Skin epidermis (tissue), 12 donors: ENCODE data around the gene BRD7.

Experiments used
- H3K27ac ChIP-seq, 21 experiments: fragments of 200-600 bp; sonication (generic) in 11 of 21; one replicate each; pipeline ENCODE4 v1.5.0; 2020; ENCODE audit warnings: mild to moderate bottlenecking in 3 of 21, inconsistent platforms in 2 of 21, moderate library complexity in 2 of 21
- H3K4me3 ChIP-seq, 7 experiments: fragments of 200-600 bp; sonication (generic) in 2 of 7; one replicate each; pipeline ENCODE4 v1.5.0; 2020; ENCODE audit warnings: inconsistent platforms in 2 of 7, mild to moderate bottlenecking in 2 of 7, moderate library complexity in 1 of 7

Gene BRD7

DNA sequence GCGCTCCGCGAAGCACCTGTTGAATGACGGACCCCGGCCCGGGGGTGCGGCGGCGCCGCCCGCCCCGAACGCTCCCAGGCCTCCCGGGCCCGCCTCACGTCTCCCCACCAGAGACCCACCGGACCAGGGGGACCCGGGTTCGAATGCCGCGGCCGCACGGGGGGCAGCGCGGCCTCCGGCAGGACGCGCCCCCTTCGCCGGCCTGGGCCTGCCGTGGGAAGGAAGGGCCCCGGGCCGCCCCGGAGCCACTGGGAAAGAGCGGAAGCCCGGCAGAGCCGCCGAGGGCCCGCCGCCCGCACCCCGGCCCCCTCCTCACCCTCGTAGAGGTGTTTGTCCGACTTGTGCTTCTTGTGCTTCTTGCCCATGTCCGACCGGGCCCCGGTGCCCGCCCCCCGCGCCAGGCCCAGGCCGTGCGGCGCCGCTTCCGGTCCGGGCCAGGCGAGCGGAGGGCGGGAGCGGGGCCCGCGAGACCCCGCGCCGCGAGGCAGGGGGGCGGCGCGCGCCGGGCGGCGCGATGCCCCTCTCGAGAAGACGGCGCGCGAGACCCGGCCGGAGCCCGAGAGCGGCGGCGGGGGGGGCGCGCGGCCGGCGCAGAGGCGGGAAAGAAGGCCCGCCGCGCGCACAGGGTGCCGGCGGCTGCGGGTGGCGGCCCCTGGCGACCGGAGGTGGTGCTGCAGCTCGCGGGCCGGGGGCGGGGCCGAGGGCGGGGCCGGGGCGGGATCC, at the start of gene BRD7:
TSS of gene BRD7 (minus strand) at position 579 of the 723 bp plus-strand sequence. CDS start at position 365, 214 bp downstream.
- peak within 1 kb of the TSS; percentile 73 to 99 (median 93) for H3K27ac ChIP-seq
- peak within 1 kb of the TSS; percentile 94 to 100 (median 98) for H3K4me3 ChIP-seq

DNA sequence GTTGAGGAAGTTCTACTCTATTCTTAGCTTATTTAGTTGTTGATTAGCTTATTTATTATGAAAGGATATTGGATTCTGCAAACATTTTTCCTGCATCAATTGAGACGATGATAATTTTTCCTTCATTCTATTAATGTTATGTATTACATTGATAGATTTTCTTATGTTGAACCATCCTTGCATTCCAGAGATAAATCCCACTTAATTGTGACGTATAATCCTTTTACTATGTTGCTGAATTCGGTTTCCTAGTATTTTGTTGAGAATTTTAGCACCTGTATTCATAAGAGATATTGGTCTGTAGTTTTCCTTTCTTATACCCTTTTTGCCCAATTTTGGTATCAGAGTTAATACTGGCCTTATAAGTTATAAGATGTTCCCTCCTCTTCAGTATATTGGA, 47.6 kb upstream of the BRD7 start:
- Histone ChIP-seq H3K4me3 (no peak overlapping the region), H3K27ac (no peak overlapping the region)

GRCh38 chr16:50414152-50414551, 45.4 kb upstream of the BRD7 start:
- Histone ChIP-seq H3K4me3 (no peak overlapping the region), H3K27ac (no peak overlapping the region)

GRCh38 chr16:50411034-50411433, 42.2 kb upstream of the BRD7 start:
- Histone ChIP-seq H3K4me3 (no peak overlapping the region), H3K27ac (no peak overlapping the region)

GRCh38 chr16:50408001-50408561, 39.3 kb upstream of the BRD7 start:
- Histone ChIP-seq H3K27ac (no peak overlapping the region), H3K4me3 (no peak overlapping the region)

- H3K4me3 ChIP-seq, result no peak overlapping the region
Measured at GRCh38 chr16:50407351-50407750, 38.6 kb upstream of the BRD7 start.

GRCh38 chr16:50403491-50403890, 34.7 kb upstream of the BRD7 start:
- Histone ChIP-seq H3K27ac (no peak overlapping the region), H3K4me3 (no peak overlapping the region)

More at GRCh38 chr16:50407351-50407750, 38.6 kb upstream of the BRD7 start:
- no peak overlapping the region for H3K27ac ChIP-seq

GRCh38 chr16:50402298-50402895, 33.6 kb upstream of the BRD7 start:
- no peak overlapping the region for H3K4me3 ChIP-seq
- H3K27ac ChIP-seq, result no peak overlapping the region

DNA sequence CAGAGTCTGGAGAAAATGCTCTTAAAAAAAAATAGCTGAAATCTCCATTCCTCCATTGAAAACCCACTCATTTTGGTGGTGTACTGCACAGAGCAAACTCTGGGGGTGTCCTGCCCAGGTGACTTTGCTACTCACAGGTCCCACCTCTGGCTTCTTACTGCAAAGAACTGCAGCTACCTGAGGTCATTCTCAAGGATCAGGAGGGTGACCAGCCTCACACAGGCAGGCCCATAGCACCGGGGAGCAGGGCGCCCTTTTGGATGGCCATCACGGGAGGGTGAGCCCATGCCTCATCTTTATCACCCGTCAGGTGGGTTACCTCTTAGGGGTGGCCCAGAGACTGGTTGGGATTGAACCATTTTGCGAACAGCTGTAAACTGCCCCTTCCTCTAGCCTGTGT, 32.6 kb upstream of the BRD7 start:
- H3K27ac ChIP-seq, result no peak overlapping the region
- no peak overlapping the region for H3K4me3 ChIP-seq

GRCh38 chr16:50400967-50401348, 32.2 kb upstream of the BRD7 start:
- no peak overlapping the region for H3K27ac ChIP-seq
- H3K4me3 ChIP-seq, result no peak overlapping the region

DNA sequence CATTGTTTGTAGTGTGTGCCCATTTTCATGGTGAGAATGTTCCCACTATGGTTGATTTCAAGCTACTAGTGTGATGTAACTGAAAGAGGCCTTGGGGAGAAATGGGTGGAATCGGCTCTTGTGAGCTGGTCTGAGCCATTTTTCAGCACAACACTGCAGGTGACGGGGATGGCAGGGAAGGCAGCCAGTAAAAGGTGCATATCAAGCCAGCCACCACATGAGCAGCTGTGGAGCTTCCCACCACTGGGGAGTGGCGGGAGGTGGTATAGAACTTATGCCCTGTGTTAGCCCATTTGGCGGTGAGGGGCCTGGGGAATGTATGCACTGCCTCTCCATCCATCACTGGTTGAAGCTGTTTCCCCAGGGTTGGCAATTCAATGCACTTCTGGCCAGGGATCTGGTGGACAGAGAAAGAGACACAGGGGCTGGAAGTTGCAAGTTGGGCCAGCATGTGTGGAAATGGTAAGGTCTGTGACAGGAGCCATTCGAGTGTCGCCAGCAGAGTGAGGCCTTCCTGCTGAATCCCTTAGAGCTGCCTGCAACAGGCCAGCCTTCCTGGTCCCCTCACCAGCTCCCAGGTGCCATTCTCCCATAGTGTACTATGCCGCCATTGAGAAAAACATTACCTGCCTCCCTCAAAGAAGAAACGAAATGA, 31.7 kb upstream of the BRD7 start:
- H3K4me3 ChIP-seq, result no peak overlapping the region
- no peak overlapping the region for H3K27ac ChIP-seq

GRCh38 chr16:50399411-50399810, 30.6 kb upstream of the BRD7 start:
- Histone ChIP-seq H3K4me3 (no peak overlapping the region), H3K27ac (no peak overlapping the region)

- H3K4me3 ChIP-seq, result no peak overlapping the region
Measured at GRCh38 chr16:50398336-50398735, 29.5 kb upstream of the BRD7 start.

GRCh38 chr16:50396761-50397535, 28.2 kb upstream of the BRD7 start:
- no peak overlapping the region for H3K4me3 ChIP-seq
- peak overlapping the region in 19 of 21 experiments; percentile 13 to 80 (median 64) for H3K27ac ChIP-seq

More at GRCh38 chr16:50398336-50398735, 29.5 kb upstream of the BRD7 start:
- H3K27ac ChIP-seq, result no peak overlapping the region

- Histone ChIP-seq H3K27ac (peak overlapping the region in 19 of 21 experiments; percentile 13 to 80 (median 64)), H3K4me3 (no peak overlapping the region)
Measured at GRCh38 chr16:50395763-50396710, 27.2 kb upstream of the BRD7 start.

DNA sequence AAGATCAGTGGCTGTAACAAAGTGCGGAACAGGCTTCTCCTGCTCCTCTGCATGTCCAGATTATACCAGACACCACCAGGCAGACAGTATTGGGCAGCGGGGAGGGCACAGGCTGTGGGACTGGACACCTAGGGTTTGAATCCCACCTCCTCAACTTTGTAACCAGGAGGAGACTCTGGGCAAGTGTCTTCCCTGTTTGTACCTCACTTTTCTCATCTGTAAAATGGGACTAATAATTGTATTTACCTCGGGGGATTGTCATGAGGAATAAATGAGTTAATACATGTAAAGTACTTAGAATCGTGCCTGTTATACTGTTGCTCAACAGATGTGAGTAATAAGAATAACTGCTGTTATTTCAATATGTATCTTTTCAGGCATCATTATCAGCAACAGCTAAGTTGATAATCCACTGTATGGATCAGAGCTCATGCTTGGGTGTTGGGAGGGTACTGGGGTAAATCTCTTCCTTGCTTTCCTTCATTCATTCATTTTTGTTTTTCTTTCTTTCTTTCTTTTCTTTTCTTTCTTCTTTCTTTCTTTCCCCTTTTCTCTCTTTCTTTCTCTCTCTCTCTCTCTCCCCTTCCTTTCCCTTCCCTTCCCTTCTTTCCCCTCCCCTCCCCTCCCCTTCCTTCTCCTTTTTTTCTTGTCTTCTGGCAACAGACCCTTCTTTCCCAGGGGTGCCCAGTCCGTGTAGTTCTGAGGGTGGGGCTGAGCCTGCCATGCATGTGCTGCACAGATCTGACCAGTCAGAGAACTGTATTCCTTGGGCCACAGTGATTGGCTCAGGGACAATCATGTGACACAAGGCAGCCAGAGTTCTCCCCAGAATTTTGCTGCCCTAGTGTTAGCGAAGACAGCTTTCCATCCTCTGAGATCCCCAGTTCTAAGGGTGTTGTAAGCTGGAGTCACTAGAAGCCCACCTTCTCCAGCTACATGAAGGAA, 25.3 kb upstream of the BRD7 start:
- Histone ChIP-seq H3K4me3 (no peak overlapping the region), H3K27ac (no peak overlapping the region)

DNA sequence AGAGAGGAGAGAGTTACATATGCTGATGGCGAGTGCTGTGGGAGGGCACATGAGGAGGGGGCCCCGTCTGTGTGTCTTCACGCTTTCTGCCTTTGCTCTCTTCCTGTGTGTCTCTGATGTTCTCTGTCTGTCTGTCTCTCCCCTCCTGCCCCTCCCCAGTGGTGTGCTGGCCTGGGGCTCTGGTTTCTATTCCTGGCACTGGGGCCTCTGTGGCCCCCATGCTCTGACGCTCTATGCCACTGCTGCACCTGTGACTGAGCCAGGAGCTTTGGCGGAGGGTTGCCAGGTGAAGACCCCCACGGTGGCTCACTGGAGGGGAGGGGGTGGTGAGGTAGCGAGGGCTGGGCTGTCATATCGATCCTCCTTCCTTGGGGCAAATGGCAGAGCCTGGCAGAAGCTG, 24.6 kb upstream of the BRD7 start:
- H3K4me3 ChIP-seq, result no peak overlapping the region
- H3K27ac ChIP-seq, result no peak overlapping the region
